Spleen (tissue), 7 donors: Measurements from ENCODE around the gene MYL3.

Experiments used
- POLR2A ChIP-seq, 3 donors: fragments of 450-650 bp; IDR thresholded peaks; one replicate each; pipeline ENCODE4 v1.5.1; 2017; ENCODE audit warnings: antibody characterized with exemption in 3 of 3, mild to moderate bottlenecking in 1 of 3
- POLR2AphosphoS5 ChIP-seq, 3 donors: sonication (generic); formaldehyde crosslinking; IDR thresholded peaks; one replicate each; pipeline ENCODE4 v1.5.1; 2017; ENCODE audit warnings: antibody characterized with exemption in 3 of 3
- TF ChIP-seq, protein P1 (sequence below), 11 experiments: fragments of 200-600 bp in 7 of 11; fragments of 450-650 bp in 4 of 11; sonication (generic) in 4 of 11; IDR thresholded peaks in 8 of 11; conservative IDR thresholded peaks in 3 of 11; 1 replicate in 7 of 11; 2 replicates in 4 of 11; pipeline versions ENCODE4 v1.4.0 to v1.8.0; 2016 to 2021; ENCODE audit warnings: antibody characterized with exemption in 11 of 11, inconsistent platforms in 4 of 11, mild to moderate bottlenecking in 1 of 11
- donor health status: DM: no; HTN: no; CAD: no; lungs with moderate emphysema.
- donor health status: DM: no; HTN: no; CAD: no.
- donor health status: DM: no; HTN: no; CAD: no.

DNA sequence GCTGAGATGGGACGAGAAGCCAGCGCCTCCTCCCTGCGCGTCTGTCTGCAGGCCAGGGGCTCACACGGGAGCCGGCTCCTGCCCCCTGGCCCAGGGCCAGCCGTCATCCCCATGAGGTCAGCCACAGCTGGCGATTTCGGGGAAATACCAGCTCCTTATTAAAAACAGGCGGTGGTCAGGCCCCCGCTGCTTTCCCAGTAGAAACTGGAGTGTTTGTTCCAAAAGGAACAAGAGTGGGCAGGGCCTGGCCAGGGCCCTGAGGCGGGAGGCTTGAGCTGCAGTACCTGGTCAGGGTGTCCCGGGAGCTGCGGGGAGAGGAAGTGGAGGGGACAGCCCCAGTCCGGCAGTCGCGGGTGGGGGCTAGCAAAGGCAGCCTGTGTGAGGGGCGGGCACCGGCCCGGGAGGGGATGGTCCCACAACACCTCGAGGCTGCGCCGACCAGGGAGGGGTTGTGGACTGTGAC, 17.8 kb downstream of the MYL3 start:
- TF ChIP-seq, protein P1, sequence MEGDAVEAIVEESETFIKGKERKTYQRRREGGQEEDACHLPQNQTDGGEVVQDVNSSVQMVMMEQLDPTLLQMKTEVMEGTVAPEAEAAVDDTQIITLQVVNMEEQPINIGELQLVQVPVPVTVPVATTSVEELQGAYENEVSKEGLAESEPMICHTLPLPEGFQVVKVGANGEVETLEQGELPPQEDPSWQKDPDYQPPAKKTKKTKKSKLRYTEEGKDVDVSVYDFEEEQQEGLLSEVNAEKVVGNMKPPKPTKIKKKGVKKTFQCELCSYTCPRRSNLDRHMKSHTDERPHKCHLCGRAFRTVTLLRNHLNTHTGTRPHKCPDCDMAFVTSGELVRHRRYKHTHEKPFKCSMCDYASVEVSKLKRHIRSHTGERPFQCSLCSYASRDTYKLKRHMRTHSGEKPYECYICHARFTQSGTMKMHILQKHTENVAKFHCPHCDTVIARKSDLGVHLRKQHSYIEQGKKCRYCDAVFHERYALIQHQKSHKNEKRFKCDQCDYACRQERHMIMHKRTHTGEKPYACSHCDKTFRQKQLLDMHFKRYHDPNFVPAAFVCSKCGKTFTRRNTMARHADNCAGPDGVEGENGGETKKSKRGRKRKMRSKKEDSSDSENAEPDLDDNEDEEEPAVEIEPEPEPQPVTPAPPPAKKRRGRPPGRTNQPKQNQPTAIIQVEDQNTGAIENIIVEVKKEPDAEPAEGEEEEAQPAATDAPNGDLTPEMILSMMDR (IDR thresholded peaks at IDR 0.05 in 8 of 11, conservative IDR thresholded peaks at IDR 0.05 in 3 of 11): no peak
- TF ChIP-seq POLR2AphosphoS5 (IDR thresholded peaks at IDR 0.05): peak in 1 of 3 donors; percentile 41
- no peak for TF ChIP-seq POLR2A (IDR thresholded peaks at IDR 0.05)
